Caco-2 (cell line): Measurements from ENCODE around the gene ID3. TPM values are rescaled to one million over a fixed set of nuclear protein-coding genes. Genes with fewer than 3 reads are reported as not detected.

Experiments
- BruUV-seq: library from RNA; stranded (reverse); fragments of 400-500 nt; replicated peaks from 2 replicates; lab custom pipeline; 2021; lab: Mats Ljungman, UMichigan
- CTCF ChIA-PET: fragments of 300-600 bp; sonication (Branson Sonifier 250); formaldehyde crosslinking; loops from one replicate; lab custom pipeline; 2022; ENCODE audit warnings: antibody characterized with exemption; lab: Charles Lee
- POLR2A ChIA-PET: fragments of 300-600 bp; sonication (Branson Sonifier 250); formaldehyde crosslinking; loops from one replicate; lab custom pipeline; 2022; ENCODE audit warnings: antibody characterized with exemption; lab: Charles Lee
- DNase-seq, 2 experiments: peaks; one replicate each; pipeline versions ENCODE4 v3.0.0 to v3.0.0-alpha.2; 2020 to 2022
- H3K27me3 ChIP-seq: replicated peaks from 2 replicates; pipeline ENCODE4 v1.6.0; 2011; ENCODE audit warnings: low read length; ENCODE audit not compliant: control insufficient read depth, insufficient read depth
- H3K36me3 ChIP-seq: 2 replicates; pipeline ENCODE4 v1.5.1; 2011; ENCODE audit warnings: low read length; ENCODE audit not compliant: control insufficient read depth, insufficient read depth
- H3K4me1 ChIP-seq: fragments of 250-450 bp; sonication (Bioruptor Pico); 2 replicates; pipeline ENCODE4 v1.5.1; 2020; ENCODE audit warnings: mild to moderate bottlenecking
- H3K4me3 ChIP-seq: 2 replicates; pipeline ENCODE4 v1.5.1; 2011; ENCODE audit warnings: low read depth, mild to moderate bottlenecking, control low read depth, low read length
- H3K9me3 ChIP-seq: fragments of 250-450 bp; sonication (Bioruptor Pico); 2 replicates; pipeline ENCODE4 v1.5.1; 2020; ENCODE audit warnings: mild to moderate bottlenecking, moderate library complexity
- H3K27ac Mint-ChIP-seq: one replicate; pipeline ENCODE4 v1.8.0; 2022; ENCODE audit warnings: mixed read lengths; ENCODE audit not compliant: unreplicated experiment
- H3K27me3 Mint-ChIP-seq: one replicate; pipeline ENCODE4 v1.8.0; 2022; ENCODE audit warnings: mixed read lengths; ENCODE audit not compliant: insufficient read depth, unreplicated experiment
- H3K36me3 Mint-ChIP-seq: one replicate; pipeline ENCODE4 v1.8.0; 2022; ENCODE audit warnings: mild to moderate bottlenecking, mixed read lengths; ENCODE audit not compliant: insufficient read depth, unreplicated experiment
- H3K4me1 Mint-ChIP-seq: one replicate; pipeline ENCODE4 v1.8.0; 2022; ENCODE audit warnings: low read depth, mixed read lengths; ENCODE audit not compliant: unreplicated experiment
- H3K4me3 Mint-ChIP-seq: one replicate; pipeline ENCODE4 v1.8.0; 2022; ENCODE audit warnings: mild to moderate bottlenecking, moderate library complexity, mixed read lengths; ENCODE audit not compliant: unreplicated experiment
- H3K9me3 Mint-ChIP-seq: one replicate; pipeline ENCODE4 v1.8.0; 2022; ENCODE audit warnings: mixed read lengths; ENCODE audit not compliant: unreplicated experiment
- CTCF ChIP-seq, 2 experiments: fragments of 200-600 bp in 1 of 2; IDR thresholded peaks; 1 replicate in 1 of 2; 2 replicates in 1 of 2; pipeline versions ENCODE4 v1.5.1 to v1.8.0; 2011 to 2022; ENCODE audit warnings: antibody characterized with exemption in 1 of 2, control low read depth in 1 of 2, inconsistent platforms in 1 of 2, low read depth in 1 of 2, low read length in 1 of 2, mild to moderate bottlenecking in 1 of 2, moderate library complexity in 1 of 2; ENCODE audit not compliant: insufficient read depth in 1 of 2, severe bottlenecking in 1 of 2, unreplicated experiment in 1 of 2
- intact Hi-C: fragments of 100-400 bp; cut with micrococcal nuclease; formaldehyde crosslinking; loops from one replicate; pipeline ENCODE4 v1.10.0; 2022; ENCODE audit not compliant: unreplicated experiment
- total RNA-seq: library from RNA; stranded (reverse); gene quantifications from 2 replicates; pipeline ENCODE4 v1.2.3, GENCODE V29; 2022

Gene ID3
- total RNA-seq, 1 experiment from 2014 or later, result 13.7 TPM

GRCh38 chr1:23530747-23531561 is 28.3 kb downstream of the ID3 start, which contains the start of gene E2F2:
Gene E2F2 (minus strand): TSS chr1:23531233. CDS start chr1:23530793, 440 bp downstream.
- no peaks in the 10 kb centered on the region for H3K36me3 Mint-ChIP-seq
- intact Hi-C loops, result loop anchor here (10.0 kb wide), 1 partner anchor 186 kb away; the partner anchor contains the start of gene HNRNPR
- H3K4me1 Mint-ChIP-seq, result peaks cover 6% of the 10 kb centered on the region
- no peak for TF ChIP-seq CTCF (IDR thresholded peaks at IDR 0.05; ENCODE audit: insufficient read depth in 1 of 2, low read depth in 1 of 2, low read length in 1 of 2, severe bottlenecking in 1 of 2, unreplicated experiment in 1 of 2)
- peak; percentile 84 to 86 for DNase-seq
- H3K4me3 Mint-ChIP-seq, result peak within 1 kb of the TSS; percentile 91
- Histone ChIP-seq H3K4me3 (peak within 1 kb of the TSS; percentile 86), H3K9me3 (no peaks in the 10 kb centered on the region), H3K27me3 (no peaks in the 10 kb centered on the region), H3K36me3 (no peaks in the 10 kb centered on the region), H3K4me1 (peaks cover 22% of the 10 kb centered on the region)
- ChIA-PET CTCF (interaction anchor here (0.6 to 2.2 kb wide), 5 partner anchors 9 to 355 kb away, joined by 3 to 14 read pairs (median 4); no protein-coding TSS in a partner anchor), POLR2A (interaction anchor here (0.5 to 0.9 kb wide), 5 partner anchors 48 to 187 kb away, joined by 3 to 11 read pairs (median 8); partner anchors contain the start of gene HNRNPR)
- H3K9me3 Mint-ChIP-seq, result no peaks in the 10 kb centered on the region
- no peaks in the 10 kb centered on the region for H3K27me3 Mint-ChIP-seq
- no TSS peak for BruUV-seq
- peak within 1 kb of the TSS; percentile 93 for H3K27ac Mint-ChIP-seq

DNA sequence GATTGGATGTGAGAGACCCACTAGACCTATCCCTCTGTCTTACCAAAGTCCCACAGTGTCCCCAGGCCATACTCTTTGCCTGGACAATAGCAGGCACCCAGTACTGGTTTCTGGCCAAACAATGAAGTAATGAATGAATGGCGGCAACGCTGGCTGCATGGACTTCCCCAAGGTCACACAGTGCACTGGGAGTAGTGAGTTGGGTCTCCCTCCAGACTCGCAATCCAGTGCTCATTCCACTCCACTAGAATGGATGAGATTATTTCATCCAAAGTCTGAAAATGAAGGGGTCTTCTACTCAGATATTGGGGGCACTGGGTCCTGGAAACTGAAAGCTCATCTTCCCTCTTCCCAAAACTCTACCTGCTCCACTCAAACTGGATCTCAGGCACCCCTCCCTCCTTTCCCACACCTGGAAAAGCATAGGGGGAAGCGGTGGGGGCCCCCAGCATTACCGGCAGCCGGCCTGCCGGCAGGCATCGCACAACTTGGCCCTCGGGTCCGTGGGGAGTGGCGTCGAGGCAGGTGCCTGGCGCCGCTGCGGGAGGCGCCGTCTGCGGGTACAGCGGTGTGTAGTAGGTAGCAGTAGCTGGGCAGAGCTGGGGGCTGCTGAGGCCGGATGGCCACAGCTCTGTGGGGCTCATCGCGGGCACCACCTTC is 29.1 kb downstream of the ID3 start:
- ChIA-PET POLR2A (no interaction called here), CTCF (interaction anchor here (0.8 to 2.2 kb wide), 2 partner anchors 17 to 33 kb away, joined by 4 to 14 read pairs; no protein-coding TSS in a partner anchor)
- no peaks in the 10 kb centered on the region for H3K9me3 ChIP-seq
- H3K27ac Mint-ChIP-seq, result no peak overlapping the region
- DNase-seq, result no peak
- intact Hi-C loops, result loop anchor here (10.0 kb wide), 1 partner anchor 185 kb away; the partner anchor contains the start of gene HNRNPR
- peak overlapping the region; percentile 91 for H3K4me3 Mint-ChIP-seq
- BruUV-seq, result no TSS peak
- no peaks in the 10 kb centered on the region for H3K27me3 ChIP-seq
- peak in 1 of 2 experiments; percentile 2 for TF ChIP-seq CTCF (IDR thresholded peaks at IDR 0.05; ENCODE audit: insufficient read depth in 1 of 2, low read depth in 1 of 2, low read length in 1 of 2, severe bottlenecking in 1 of 2, unreplicated experiment in 1 of 2)
- H3K9me3 Mint-ChIP-seq, result no peaks in the 10 kb centered on the region
- no peaks in the 10 kb centered on the region for H3K36me3 Mint-ChIP-seq
- H3K4me1 ChIP-seq, result peaks cover 22% of the 10 kb centered on the region
- no peaks in the 10 kb centered on the region for H3K27me3 Mint-ChIP-seq
- H3K4me1 Mint-ChIP-seq, result peaks cover 6% of the 10 kb centered on the region
- peak overlapping the region; percentile 86 for H3K4me3 ChIP-seq
- H3K36me3 ChIP-seq, result no peaks in the 10 kb centered on the region
